Loucy (cell line): ENCODE results near the gene SDS.

ENCODE experiments used
- H2AFZ ChIP-seq: fragments of 200-600 bp; sonication (generic); 2 replicates; pipeline ENCODE4 v1.6.0; 2016; ENCODE audit warnings: antibody characterized with exemption, mild to moderate bottlenecking, low read length, moderate library complexity
- H3F3A ChIP-seq: fragments of 200-600 bp; 2 replicates; pipeline ENCODE4 v1.6.0; 2016; ENCODE audit warnings: antibody characterized with exemption, low read depth, mild to moderate bottlenecking
- H3K27me3 ChIP-seq: fragments of 200-600 bp; sonication (generic); 2 replicates; pipeline ENCODE4 v1.6.1; 2014; ENCODE audit warnings: low read length, mild to moderate bottlenecking; ENCODE audit not compliant: insufficient read depth, poor library complexity, severe bottlenecking
- H3K36me3 ChIP-seq: fragments of 200-600 bp; sonication (generic); 2 replicates; pipeline ENCODE4 v1.6.1; 2016; ENCODE audit warnings: low read length; ENCODE audit not compliant: insufficient read depth
- H3K4me1 ChIP-seq: fragments of 200-600 bp; sonication (generic); 2 replicates; pipeline ENCODE4 v1.5.1; 2014; ENCODE audit warnings: low read length, mild to moderate bottlenecking; ENCODE audit not compliant: insufficient read depth, poor library complexity, severe bottlenecking
- H3K4me2 ChIP-seq: fragments of 200-600 bp; sonication (generic); 2 replicates; pipeline ENCODE4 v1.6.0; 2014; ENCODE audit warnings: antibody characterized with exemption, low read length, low read depth, mild to moderate bottlenecking; ENCODE audit not compliant: poor library complexity, severe bottlenecking
- H3K4me3 ChIP-seq: fragments of 200-600 bp; sonication (generic); 2 replicates; pipeline ENCODE4 v1.5.1; 2014; ENCODE audit warnings: low read length, mild to moderate bottlenecking, mixed read lengths; ENCODE audit not compliant: poor library complexity, severe bottlenecking
- H3K79me2 ChIP-seq: fragments of 200-600 bp; sonication (generic); 2 replicates; pipeline ENCODE4 v1.6.1; 2014; ENCODE audit warnings: low read length; ENCODE audit not compliant: insufficient read depth
- H3K9ac ChIP-seq: fragments of 200-600 bp; sonication (generic); 2 replicates; pipeline ENCODE4 v1.6.0; 2014; ENCODE audit warnings: mild to moderate bottlenecking, low read depth, low read length, moderate library complexity; ENCODE audit not compliant: poor library complexity, severe bottlenecking
- H3K9me2 ChIP-seq: fragments of 200-600 bp; sonication (generic); replicated peaks from 2 replicates; pipeline ENCODE4 v1.6.1; 2016; ENCODE audit warnings: low read depth, low read length, mixed read lengths
- H3K9me3 ChIP-seq: fragments of 200-600 bp; sonication (generic); 2 replicates; pipeline ENCODE4 v1.6.1; 2014; ENCODE audit warnings: mild to moderate bottlenecking, antibody characterized with exemption, low read length, low read depth; ENCODE audit not compliant: insufficient read depth
- H4K20me1 ChIP-seq: fragments of 200-600 bp; sonication (generic); 2 replicates; pipeline ENCODE4 v1.6.0; 2014; ENCODE audit warnings: antibody characterized with exemption, low read length, mild to moderate bottlenecking; ENCODE audit not compliant: insufficient read depth, poor library complexity, severe bottlenecking
- EZH2phosphoT487 ChIP-seq: fragments of 200-600 bp; IDR thresholded peaks from 2 replicates; pipeline ENCODE4 v1.6.1; 2018; ENCODE audit warnings: antibody characterized with exemption, mild to moderate bottlenecking, moderate library complexity, borderline replicate concordance
- TF ChIP-seq, protein P1 (sequence below): fragments of 200-600 bp; sonication (generic); conservative IDR thresholded peaks from 2 replicates; pipeline ENCODE4 v1.5.1; 2014; ENCODE audit warnings: mild to moderate bottlenecking, antibody characterized with exemption, low read length

SDS gene

DNA sequence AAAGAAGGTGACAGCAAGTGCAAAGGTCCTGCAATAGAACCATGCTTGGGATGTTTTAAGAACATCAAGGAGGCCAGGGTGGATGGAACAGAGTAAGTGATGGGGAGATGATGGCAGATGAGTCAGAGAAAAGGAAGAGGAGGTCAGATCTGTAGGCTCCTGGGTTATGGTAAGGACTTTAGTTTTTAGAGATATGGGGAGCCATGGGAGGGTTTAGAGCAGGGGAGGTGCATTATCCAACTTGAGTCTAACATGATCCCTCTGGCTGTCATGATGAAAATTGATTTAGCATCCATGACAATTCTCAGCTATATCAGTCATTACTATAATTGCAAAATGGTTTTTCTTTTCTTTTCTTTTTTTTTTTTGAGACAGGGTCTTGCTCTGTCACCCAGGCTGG lies 52.6 kb downstream of the SDS start:
- Histone ChIP-seq H3K4me3 (no peak overlapping the region), H3K4me2 (no peak overlapping the region), H3K27me3 (no peaks in the 10 kb centered on the region), H3F3A (no peaks in the 10 kb centered on the region), H3K9ac (no peak overlapping the region), H4K20me1 (no peaks in the 10 kb centered on the region), H2AFZ (no peak overlapping the region), H3K4me1 (no peaks in the 10 kb centered on the region), H3K9me3 (no peaks in the 10 kb centered on the region), H3K9me2 (no peaks in the 10 kb centered on the region), H3K79me2 (no peaks in the 10 kb centered on the region), H3K36me3 (no peaks in the 10 kb centered on the region)
- no peak for TF ChIP-seq EZH2phosphoT487
- TF ChIP-seq, protein P1, sequence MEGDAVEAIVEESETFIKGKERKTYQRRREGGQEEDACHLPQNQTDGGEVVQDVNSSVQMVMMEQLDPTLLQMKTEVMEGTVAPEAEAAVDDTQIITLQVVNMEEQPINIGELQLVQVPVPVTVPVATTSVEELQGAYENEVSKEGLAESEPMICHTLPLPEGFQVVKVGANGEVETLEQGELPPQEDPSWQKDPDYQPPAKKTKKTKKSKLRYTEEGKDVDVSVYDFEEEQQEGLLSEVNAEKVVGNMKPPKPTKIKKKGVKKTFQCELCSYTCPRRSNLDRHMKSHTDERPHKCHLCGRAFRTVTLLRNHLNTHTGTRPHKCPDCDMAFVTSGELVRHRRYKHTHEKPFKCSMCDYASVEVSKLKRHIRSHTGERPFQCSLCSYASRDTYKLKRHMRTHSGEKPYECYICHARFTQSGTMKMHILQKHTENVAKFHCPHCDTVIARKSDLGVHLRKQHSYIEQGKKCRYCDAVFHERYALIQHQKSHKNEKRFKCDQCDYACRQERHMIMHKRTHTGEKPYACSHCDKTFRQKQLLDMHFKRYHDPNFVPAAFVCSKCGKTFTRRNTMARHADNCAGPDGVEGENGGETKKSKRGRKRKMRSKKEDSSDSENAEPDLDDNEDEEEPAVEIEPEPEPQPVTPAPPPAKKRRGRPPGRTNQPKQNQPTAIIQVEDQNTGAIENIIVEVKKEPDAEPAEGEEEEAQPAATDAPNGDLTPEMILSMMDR: no peak

DNA sequence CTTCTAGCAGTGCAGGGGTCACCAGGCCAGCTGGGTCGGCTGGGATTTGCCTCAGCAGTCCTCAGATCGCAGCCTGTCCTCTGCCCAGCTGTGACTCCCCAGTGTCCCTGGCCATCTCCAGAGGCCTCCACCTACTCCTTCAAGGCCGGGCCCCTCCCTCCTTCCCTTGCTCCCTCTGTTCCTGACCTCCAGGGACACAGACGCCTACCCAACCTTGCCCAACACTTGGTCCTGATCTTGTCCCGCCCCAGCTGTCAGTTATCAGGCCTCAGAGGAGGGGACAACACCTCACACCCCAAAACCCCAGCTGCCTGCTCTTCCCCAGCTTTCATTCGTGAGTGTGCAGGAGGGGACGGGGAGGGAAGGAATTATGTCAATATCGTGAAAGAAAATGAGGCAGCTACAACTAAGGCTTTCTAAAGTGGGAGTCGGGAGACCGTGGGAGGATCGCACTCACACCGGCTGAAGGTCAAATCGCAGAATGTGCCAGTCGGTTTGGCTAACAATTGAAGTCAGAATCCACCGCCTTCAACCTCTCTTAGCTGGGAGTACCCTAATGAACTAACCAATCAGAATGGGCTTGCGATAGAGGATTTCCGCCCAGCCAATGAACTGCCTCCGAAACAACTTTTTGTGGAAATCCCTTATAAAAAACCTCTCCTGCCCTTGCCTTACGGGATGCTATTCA lies 54.7 kb downstream of the SDS start:
- no peak for TF ChIP-seq EZH2phosphoT487
- TF ChIP-seq, protein P1: no peak
- H3K27me3 ChIP-seq: no peaks in the 10 kb centered on the region
- no peaks in the 10 kb centered on the region for H3K79me2 ChIP-seq
- no peaks in the 10 kb centered on the region for H3K9me3 ChIP-seq
- no peaks in the 10 kb centered on the region for H3K4me1 ChIP-seq
- no peaks in the 10 kb centered on the region for H4K20me1 ChIP-seq
- no peaks in the 10 kb centered on the region for H3K36me3 ChIP-seq
- H3K9me2 ChIP-seq: no peaks in the 10 kb centered on the region
- no peaks in the 10 kb centered on the region for H3F3A ChIP-seq
- no peak overlapping the region for H3K4me2 ChIP-seq
- no peak overlapping the region for H2AFZ ChIP-seq
- no peak overlapping the region for H3K4me3 ChIP-seq
- no peak overlapping the region for H3K9ac ChIP-seq

DNA sequence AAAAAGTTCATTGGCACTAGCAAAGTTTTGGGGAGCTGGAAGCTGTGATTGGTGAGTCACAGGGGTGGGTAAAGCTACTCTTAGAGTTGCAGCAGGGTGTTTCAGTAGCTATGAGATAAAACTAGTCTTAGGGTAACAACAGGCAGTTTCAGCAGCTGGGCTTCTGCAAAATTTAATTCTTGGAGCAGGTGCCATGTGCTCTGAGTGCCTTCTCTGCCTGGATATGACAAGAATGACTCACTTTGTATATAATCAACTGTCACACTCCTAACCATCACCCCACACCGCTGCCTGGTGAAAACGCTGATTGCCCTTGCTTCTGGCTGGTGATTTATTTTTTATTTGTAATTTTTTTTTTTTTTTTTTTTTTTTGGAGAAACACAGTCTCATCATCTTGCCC lies 55.8 kb downstream of the SDS start:
- Histone ChIP-seq H3K4me3 (no peak overlapping the region), H3K9me2 (no peaks in the 10 kb centered on the region), H3K36me3 (no peaks in the 10 kb centered on the region), H4K20me1 (no peaks in the 10 kb centered on the region), H3F3A (no peaks in the 10 kb centered on the region), H3K4me1 (no peaks in the 10 kb centered on the region), H3K9me3 (no peaks in the 10 kb centered on the region), H3K27me3 (no peaks in the 10 kb centered on the region), H3K4me2 (no peak overlapping the region), H2AFZ (no peak overlapping the region), H3K9ac (no peak overlapping the region), H3K79me2 (no peaks in the 10 kb centered on the region)
- TF ChIP-seq EZH2phosphoT487: no peak
- TF ChIP-seq, protein P1: no peak
